Retinal pigment epithelial cell (primary cell): Measurements from ENCODE around the gene TCIRG1.

Source experiments
- DNase-seq: peaks from one replicate; pipeline ENCODE4 v3.0.0-alpha.2; 2010; ENCODE audit warnings: low read depth
- H3K4me3 ChIP-seq: 2 replicates; pipeline ENCODE4 v1.5.1; 2011; ENCODE audit warnings: mild to moderate bottlenecking, low read length, control low read depth, moderate library complexity
- TF ChIP-seq, protein P1 (sequence below): conservative IDR thresholded peaks from 2 replicates; pipeline ENCODE4 v1.5.1; 2011; ENCODE audit warnings: low read depth, low read length, control low read depth, inconsistent platforms

Gene TCIRG1

DNA sequence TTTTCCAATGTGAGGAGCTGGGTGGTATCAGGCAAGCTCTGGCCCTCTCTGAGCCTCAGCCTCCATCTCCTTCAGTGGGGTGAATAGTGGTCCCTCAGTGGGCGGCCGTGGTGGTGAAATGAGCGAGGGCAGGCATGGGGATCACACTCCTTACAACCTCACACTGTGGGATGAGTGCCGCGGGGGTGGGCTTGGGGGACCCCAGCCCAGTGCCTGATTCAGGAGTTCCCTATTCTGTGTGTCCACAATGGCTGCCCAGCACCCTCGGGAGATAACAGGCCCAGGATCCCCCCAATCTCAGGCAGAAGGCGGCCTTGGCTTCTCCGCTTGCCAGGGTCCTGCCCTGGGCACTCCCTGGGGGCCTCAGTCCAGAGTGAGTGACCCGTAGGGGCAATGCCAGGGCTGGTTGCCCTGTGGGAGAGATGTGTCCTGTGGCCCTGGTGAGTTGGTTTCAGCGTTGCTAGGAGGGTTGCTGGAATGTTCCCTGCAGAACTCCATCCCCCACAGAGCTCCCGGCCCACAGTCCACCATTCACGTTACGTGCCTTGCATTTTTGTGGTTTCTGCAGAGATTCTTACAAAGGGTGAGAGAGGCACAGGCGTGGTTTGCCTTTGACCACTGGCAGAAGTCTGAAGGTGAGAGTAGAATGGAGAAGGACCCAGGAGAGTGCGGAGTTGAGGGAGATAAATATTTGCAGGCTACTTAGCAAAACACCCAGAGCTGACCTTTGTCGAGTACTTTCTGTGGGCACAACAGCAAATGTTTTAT is 25.8 kb upstream of the TCIRG1 start:
- no peak overlapping the region for H3K4me3 ChIP-seq
- TF ChIP-seq, protein P1, sequence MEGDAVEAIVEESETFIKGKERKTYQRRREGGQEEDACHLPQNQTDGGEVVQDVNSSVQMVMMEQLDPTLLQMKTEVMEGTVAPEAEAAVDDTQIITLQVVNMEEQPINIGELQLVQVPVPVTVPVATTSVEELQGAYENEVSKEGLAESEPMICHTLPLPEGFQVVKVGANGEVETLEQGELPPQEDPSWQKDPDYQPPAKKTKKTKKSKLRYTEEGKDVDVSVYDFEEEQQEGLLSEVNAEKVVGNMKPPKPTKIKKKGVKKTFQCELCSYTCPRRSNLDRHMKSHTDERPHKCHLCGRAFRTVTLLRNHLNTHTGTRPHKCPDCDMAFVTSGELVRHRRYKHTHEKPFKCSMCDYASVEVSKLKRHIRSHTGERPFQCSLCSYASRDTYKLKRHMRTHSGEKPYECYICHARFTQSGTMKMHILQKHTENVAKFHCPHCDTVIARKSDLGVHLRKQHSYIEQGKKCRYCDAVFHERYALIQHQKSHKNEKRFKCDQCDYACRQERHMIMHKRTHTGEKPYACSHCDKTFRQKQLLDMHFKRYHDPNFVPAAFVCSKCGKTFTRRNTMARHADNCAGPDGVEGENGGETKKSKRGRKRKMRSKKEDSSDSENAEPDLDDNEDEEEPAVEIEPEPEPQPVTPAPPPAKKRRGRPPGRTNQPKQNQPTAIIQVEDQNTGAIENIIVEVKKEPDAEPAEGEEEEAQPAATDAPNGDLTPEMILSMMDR = no peak
- DNase-seq = peak; percentile 98

DNA sequence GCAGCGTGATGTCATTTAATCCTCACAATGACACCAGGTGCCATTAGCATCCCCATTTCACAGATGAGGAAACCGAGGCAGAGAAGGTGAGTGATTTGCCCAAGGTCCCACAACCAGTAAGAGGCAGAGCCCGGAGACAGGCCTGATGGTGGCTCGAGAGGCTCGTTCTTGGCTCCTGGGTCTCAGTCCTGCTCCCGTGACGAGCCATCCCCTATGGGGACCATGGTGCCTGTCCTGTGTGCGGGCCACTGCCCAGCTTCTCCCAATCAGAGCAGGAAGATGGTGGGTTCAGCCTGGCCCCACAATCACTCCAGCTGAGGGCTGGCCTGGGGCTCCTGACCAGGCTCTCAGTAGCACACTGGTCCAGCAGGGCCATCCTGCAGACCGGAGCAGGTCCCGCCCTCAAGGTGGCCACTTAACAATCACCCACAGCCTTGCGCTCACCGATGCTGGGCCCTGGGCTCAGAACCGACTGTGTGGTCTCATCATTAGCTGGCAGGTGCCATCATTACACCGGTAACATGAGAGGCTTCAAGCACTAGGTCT is 25.1 kb upstream of the TCIRG1 start:
- no peak overlapping the region for H3K4me3 ChIP-seq
- no peak for DNase-seq
- TF ChIP-seq, protein P1 = no peak

DNA sequence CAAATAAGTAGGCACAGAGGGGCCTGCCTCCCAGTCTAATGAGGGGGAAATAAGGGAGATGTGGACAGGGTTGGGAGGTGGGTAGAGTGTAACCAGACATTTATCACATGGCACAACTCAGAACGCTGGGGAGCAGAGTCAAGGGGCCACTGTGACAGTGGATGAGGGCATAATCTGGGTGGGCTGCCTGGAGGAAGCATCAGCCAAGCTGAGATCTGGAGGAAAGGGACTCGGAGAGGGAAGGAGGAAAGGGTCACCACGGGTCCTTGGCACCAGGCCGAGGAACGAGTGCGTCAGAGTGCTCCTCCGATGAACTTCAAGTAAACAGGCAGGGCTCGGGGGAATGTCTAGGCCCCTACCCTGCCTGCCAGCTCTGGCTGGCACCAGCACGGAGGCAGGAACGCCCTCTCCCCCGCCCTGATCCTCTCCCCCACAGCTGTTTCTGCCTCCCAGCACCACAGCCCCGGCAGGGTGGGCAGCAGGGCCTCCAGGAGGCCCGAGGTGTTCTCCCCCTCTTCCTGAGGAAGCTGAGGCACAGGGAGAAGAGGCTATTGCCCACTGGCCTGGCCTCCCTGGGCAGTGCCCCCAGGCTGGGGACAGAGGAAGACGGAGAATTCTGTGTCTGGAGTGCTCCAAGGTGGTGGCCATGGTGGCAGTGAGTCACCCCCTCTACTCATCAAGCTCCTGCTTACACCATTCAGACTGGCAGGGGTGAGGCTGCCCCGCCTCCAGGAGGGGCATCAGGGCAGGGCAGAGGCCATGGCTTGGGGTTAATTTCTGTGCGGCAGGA is 24.5 kb upstream of the TCIRG1 start:
- DNase-seq = peak; percentile 96
- TF ChIP-seq, protein P1 = no peak
- peak overlapping the region; percentile 8 for H3K4me3 ChIP-seq

DNA sequence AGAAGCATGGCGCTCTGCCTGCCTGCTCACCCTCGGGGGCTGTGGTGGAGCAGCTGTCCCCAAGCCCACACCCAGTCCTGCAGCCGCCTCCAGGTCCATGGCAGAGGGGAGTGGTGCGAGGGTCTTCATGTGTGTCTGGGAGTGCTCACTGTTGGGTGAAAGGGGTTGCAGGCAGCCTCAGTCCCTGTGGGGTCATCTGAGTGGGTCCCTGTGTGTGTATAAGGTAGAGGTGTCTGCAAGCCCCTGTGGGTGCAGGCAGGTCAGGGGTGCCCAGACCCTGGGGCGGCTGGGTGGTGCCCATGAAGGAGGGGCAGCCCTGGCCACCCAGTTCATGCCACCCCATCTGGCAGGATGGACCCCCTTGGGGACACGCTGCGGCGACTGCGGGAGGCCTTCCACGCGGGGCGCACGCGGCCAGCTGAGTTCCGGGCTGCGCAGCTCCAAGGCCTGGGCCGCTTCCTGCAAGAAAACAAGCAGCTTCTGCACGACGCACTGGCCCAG is 23.8 kb upstream of the TCIRG1 start:
- TF ChIP-seq, protein P1 = no peak
- no peak overlapping the region for H3K4me3 ChIP-seq
- no peak for DNase-seq

DNA sequence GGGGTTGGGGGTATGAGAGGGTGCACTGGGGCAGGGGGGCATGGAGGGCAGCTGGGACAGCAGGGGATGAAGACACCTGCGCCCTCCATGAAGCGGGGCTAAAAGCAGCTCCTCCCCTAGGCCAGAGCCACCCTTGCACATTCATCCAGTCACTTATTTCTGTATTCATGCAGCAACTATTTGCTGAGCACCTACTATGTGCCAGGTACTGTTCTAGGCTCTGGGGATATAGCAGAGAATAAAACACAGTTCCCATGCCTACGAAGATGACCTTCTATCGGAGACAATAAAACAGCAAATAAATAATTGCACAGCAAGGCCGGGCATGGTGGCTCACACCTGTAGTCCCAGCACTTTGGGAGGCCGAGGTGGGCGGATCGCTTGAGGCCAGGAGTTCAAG is 23.4 kb upstream of the TCIRG1 start:
- H3K4me3 ChIP-seq = no peak overlapping the region
- no peak for DNase-seq
- TF ChIP-seq, protein P1 = no peak

DNA sequence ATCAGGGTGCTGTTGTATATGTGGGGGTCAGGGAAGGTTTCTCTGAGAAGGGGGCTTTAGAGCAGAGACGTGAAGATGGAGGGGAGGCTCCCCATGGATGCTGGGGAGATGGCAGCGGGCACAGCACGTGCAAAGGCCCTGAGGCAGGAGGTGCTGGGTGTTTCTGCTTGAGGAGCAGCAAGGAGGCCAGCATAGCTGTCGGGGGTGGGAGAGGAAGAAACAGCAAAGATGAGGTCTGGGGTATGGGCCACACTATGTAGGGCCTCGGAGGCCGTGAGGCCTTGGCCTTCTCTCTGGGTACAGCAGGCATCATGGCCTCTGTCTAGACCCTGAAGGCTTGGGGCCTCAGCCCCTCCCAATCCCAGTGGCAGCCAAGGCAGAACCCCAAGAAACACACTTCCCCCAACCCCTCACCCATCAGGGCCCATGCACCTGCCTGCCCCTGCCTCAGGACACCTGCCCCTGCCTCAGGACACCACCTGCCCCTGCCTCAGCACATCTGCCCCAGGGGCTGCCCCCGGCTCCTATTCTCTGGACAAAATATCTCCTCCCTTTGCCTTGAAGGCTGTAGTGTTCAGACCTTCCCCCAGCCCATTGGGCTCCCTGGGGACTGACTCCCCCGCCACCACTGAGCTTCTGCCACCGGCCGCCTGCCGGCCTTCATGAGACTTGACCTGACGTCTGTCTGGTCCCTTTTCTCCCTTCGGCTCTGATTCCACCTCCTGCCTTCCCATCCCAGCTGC is 22.5 kb upstream of the TCIRG1 start:
- no peak for DNase-seq
- TF ChIP-seq, protein P1 = no peak
- no peak overlapping the region for H3K4me3 ChIP-seq
